NCI-H82 treated with DMSO at 0.1 percent for 48 hours (cell line): ENCODE data around the gene COX19.
"Not testable (repeated sequence)": the region's sequence is repeated elsewhere in the genome, so short reads cannot be mapped to it uniquely, and the experiment has no call there.

Experiments
- DNase-seq: peaks from one replicate; lab custom pipeline; 2025; ENCODE audit not compliant: unreplicated experiment; lab: John Stamatoyannopoulos, UW

COX19 gene

DNA sequence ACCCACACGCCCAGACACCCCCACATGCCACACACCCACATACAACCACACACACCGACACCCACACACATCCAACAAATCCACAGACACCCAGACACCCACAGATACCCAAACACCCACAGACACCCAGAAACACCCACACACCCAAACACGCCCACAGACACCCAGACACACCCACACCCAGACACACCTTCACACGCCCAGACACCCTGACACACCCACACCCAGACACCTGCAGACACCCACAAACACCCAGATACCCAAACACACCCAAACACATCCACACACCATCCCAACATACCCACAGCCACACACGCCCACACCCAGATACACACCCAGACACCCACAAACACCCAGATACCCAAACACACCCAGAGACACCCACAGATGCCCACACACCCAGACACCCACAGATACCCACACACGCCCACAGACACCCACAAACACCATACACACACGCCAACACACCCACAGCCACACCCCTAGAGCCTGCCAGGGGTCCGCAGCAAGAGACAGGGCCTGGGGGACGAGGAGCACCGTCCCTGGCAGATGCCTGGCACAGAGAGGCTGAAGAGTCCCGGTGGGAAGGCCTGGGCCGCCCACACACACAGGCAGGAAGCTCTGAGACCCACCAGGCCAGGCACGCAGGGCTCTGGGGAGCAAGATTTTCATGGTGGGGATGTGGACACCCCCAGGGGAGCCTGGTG is 36.1 kb upstream of the COX19 start:
- no peak for DNase-seq

- no peak for DNase-seq
These were observed 34.9 kb upstream of the COX19 start for GRCh38 chr7:1010226-1010625.

GRCh38 chr7:1009747-1010146 is 34.4 kb upstream of the COX19 start:
- DNase-seq = no peak

DNA sequence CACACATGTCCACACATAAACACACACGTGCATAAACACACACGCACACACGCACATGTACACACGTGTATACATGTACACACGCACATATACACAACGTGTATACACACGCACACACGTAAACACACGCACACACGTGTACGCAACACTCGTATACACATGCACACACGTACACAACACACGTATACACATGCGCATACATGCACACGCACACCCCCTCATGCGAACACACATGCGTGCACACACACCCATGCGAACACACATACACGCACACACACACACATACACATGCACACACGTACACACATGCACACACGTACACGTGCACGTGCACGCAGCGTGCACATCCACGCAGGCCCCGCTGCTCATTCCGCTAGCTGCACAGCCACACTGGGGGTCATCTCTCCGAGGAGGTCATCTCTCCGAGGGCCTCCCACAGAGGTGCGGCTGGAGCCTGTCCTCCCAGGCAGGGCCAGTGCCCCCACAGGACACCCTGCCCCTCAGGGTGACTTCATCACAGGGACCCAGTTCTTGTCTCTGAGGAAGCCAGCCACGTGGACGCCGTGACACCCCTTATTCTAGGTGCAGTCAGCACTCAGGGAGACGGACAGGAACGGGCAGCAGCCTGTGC is 33.5 kb upstream of the COX19 start:
- no peak for DNase-seq

DNA sequence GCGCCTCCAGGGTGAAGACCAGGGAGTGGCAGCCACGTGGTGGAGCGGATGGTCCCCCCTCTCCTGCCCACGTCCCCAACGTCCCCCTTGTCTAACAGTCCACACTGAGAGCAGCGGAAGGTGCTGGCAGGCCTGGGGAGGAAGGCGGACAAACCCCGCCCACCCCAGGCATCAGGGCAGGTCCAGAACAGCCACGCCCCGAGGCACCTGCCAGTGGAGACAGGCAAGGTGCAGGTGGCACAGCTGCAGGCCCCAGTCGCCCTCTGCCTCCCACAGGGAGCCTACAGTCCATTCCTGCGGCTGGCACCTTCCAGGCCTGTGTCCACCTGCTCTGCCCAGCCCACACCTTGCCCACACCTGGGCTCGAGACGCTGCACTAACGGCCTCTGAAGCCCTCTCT is 32.6 kb upstream of the COX19 start:
- DNase-seq = no peak

- DNase-seq = no peak
These were observed 30.0 kb upstream of the COX19 start for GRCh38 chr7:1005303-1005702.

DNA sequence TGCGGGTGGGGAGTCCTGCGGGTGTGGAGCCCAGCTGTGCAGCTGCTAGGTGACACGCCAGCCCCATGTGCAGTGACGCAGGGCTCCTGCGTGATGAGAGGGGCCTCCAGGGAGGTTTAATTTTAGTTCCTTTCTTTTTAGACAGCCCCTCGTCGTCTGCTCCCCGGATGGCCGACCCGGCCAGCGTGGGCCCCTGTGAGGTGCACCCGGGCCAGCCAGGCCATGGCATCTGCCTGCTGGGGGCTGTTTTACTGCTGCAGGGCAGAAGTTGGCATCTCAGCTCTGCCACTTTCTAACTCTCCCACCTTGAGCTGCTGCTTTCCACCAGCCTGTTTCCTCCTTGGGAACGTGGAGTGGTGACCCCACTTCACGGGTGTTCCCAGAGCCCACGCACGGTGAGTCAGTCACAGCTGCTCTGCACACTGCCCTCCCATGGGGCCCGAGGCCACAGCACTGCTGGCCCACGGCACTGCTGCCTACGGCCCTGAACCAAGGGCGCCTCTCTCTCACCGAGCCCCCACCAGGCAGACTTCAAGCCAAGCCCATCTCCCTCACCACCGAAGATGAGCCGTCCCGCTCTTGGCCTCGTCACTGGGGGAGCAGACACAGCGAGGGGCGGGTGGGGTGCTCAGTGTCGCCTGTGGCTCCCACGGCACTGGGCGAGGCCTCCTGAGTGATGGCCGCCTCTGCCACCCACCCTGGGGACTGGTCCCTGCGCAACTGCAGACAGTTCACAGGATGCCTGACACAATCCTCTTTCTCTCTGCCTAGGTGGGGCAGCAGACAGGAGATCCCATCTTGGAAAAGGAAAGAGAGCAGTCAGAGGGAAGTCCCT is 28.9 kb upstream of the COX19 start:
- no peak for DNase-seq

DNA sequence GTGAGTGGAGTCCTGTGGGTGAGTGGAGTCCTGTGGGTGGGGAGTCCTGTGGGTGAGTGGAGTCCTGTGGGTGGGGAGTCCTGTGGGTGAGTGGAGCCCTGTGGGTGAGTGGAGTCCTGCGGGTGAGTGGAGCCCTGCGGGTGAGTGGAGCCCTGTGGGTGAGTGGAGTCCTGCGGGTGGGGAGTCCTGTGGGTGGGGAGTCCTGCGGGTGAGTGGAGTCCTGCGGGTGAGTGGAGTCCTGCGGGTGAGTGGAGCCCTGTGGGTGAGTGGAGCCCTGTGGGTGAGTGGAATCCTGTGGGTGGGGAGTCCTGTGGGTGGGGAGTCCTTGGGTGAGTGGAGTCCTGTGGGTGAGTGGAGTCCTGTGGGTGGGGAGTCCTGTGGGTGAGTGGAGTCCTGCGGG is 27.1 kb upstream of the COX19 start:
- DNase-seq = not testable (repeated sequence)

DNA sequence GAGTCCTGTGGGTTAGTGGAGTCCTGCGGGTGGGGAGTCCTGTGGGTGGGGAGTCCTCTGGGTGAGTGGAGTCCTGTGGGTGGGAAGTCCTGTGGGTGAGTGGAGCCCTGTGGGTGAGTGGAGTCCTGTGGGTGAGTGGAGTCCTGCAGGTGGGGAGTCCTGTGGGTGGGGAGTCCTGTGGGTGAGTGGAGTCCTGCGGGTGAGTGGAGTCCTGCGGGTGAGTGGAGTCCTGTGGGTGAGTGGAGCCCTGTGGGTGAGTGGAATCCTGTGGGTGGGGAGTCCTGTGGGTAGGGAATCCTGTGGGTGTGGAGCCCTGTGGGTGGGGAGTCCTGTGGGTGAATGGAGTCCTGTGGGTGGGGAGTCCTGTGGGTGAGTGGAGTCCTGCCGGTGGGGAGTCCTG is 26.7 kb upstream of the COX19 start:
- DNase-seq = not testable (repeated sequence)

DNA sequence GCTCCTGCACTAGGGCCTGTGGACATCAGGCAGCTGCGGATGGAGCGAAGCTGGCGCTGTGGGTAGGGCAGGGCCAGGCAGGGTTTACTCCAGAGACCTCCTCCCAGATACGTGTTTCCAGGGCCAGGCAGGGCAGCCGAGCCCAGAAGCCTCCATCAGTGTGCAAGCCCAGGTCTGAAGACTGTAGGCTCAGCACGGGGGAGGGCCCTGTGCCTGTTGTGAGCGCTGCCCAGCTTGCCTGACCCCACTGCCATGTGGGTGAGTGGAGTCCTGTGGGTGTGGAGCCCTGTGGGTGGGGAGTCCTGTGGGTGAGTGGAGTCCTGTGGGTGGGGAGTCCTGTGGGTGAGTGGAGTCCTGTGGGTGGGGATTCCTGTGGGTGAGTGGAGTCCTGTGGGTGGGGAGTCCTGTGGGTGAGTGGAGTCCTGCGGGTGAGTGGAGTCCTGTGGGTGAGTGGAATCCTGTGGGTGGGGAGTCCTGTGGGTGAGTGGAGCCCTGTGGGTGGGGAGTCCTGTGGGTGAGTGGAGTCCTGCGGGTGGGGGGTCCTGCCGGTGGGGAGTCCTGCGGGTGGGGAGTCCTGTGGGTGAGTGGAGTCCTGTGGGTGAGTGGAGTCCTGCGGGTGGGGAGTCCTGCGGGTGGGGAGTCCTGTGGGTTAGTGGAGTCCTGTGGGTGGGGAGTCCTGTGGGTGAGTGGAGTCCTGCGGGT is 25.9 kb upstream of the COX19 start:
- DNase-seq = not testable (repeated sequence)

DNA sequence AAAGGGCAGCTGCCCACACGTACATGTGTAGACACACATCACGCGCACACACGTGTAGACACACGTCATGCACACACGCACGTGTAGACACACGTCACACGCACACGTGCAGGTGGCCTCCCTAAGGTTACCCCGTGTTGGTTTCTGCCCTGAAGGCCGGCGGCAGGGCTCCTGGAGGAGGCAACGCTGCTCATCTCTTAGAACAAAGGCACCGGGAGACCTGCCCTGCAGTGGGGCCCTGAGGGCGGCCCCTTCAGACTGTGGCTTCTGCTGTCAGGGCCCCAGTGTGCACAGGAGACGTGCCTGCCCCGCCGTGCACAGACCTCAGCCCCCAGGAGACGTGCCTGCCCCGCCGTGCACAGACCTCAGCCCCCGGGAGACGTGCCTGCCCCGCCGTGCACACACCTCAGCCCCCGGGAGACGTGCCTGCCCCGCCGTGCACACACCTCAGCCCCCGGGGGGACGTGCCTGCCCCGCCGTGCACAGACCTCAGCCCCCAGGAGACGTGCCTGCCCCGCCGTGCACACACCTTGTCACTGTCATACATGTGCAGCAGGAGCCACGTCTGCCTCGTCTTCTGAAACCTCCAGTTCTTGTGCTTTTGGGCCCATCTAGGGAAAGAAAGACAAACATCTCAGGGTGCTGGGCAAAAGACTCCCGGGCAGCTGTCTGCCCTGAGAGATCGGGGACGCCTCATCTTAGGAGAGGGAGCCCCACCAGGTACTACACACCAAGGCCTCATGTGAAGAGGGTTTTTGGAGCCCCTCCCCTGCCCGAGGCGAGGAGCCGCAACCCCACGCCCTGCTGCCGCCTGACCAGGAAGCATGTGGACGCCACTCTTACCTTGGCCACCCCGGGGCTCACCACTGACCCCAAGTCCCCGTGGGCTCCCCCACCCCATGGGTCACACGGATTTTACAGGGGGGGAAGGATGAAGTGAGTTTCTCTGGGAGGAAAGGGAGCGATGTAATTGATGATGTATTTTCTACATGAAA is 24.9 kb upstream of the COX19 start:
- DNase-seq = no peak

DNA sequence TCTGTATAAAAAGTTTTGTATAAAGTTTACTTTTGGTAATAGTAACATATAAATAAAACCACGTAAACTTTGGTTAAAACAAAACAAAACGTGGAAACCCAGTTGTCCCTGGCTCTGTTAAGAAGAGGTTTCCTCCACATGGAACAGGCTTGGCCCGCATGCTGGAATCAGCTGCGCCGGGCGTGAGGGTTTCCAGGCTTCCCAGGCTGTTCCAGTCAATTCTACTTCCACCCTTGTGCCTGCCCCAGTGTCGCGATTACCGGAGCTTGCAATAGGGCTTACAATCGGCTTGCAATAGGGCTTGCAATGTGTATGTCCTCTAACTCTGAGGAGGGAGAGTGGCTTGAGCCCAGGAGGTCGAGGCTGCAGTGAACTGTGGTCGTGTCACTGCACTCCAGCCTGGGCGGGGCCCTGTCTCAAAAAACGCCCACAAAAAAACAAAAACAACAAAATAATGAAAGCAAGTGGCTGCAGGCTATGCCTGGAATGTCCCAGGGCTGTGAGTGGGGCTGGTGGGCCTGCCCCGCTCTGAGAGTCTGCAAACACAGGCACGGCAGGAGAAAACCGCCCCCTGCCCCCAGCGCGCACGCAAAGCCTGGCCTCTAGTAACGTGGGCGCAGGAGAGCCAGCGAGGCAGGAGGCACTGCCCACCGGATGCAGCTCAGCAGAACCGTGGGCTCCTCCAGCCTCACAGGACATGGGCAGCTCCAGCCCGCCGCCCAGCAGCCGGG is 24.0 kb upstream of the COX19 start:
- DNase-seq = no peak

DNA sequence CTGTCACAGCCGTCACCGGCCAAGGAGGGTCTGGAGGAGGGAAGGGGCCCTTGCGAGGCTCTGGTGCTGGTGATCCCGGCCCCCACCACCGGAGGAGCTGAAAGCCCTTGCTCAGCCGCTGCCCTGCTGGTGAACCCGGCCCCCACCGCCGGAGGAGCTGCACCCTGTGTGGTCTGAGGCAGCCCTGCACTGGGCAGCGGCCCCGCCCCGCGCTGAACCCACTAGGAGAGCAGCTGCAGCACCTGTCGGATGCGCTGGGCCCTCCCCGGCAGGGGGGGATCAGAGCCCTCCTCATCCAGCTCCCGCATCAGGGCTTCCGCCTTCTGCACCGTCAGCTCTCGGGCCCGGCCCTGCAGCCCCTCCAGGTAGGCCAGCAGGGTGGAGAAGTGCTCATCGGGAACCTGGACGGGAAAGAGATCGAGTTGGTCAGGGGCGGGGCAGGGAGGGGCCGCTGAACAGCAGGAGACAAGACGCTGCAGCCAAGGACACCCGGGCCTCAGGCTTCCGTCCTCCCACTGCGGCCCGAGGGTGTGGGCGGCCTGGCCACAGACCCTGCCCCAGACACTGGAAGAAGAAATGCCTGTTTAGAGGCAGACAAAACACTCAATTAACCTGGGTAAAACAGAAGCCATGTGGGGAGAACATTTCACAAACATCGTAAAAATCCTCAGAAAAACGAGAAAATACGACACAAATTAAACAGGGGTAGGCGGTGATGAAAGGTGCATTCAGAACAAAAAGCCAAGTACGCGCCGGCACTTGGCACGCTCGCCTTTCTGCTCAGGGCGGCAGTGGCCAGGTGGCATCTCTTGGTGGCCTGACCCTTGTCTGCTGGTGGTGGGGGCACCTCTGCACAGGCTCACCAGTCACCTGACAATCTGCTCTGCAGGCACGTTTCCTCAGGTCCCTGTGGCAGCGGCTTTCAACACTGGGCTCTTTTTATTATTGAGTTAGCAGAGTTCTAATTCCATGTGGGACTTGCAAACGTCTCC is 22.4 kb upstream of the COX19 start:
- DNase-seq = no peak

GRCh38 chr7:996079-996872 is 20.9 kb upstream of the COX19 start:
- DNase-seq = no peak

DNA sequence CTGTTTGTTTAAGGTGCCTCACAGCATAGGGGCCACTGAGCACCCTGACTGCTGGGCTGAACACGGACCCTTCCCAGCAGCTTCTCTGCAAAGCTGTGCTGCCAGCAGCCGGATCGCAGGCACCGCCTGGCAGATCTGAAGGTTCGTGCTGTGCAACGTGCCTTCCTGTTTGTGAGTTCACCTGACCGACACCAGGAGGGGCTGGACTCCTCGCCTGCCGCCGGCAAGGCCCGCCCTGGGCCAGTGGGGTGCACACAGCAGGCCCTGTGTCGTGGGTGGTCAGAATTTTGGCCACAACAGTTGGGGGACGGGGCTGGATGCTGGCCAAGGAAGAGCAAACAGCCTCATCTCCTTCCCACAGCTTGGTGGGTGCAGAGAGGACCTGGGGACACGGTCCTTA is 20.2 kb upstream of the COX19 start:
- no peak for DNase-seq

DNA sequence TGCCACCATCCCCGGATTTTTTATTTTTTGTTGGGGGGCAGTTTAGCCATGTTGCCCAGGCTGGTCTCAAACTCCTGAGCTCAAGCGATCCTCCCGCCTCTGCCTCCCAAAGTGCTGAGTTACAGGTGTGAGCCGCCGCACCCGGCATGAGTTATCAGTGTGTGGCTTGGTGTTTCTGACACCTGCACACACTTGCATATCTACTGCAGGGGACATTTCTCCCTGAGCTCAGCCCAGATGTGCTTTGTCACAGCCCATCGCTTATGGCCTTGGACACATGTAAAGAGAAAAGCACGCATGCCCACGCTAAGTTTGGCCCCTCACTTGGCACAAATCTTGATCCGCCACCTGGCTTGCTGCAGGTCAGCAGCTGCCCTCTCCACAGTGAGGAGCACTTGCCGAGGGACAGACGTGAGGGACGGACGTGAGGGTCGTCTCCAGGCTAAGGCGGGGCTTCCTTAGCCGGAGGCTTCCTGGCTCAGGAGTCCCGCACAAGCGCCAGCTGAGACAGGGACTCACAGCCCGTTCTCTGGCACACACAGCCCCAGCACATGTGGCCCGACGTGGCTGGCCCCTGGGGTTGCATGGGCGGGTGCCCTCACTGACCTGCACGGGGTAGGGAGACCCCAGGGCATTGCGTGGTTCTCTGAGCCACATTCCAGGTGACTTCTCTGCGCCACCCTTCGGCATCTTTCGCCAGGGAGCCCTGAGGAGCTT is 19.4 kb upstream of the COX19 start:
- DNase-seq = no peak
